Mesodermal cell (in vitro differentiated cells): ENCODE data around the gene USP34.
"Not testable (repeated sequence)": the region's sequence is repeated elsewhere in the genome, so short reads cannot be mapped to it uniquely, and the experiment has no call there.

Source experiments
- H3K27ac ChIP-seq: 2 replicates; pipeline ENCODE4 v1.7.0; 2013; ENCODE audit warnings: mild to moderate bottlenecking, low read depth, low read length, moderate library complexity; ENCODE audit not compliant: severe bottlenecking
- H3K36me3 ChIP-seq: 2 replicates; pipeline ENCODE4 v1.7.1; 2013; ENCODE audit warnings: mild to moderate bottlenecking, low read length, moderate library complexity; ENCODE audit not compliant: control insufficient read depth, insufficient read depth
- H3K4me1 ChIP-seq: one replicate; pipeline ENCODE4 v1.7.1; 2013; ENCODE audit warnings: mild to moderate bottlenecking, low read length; ENCODE audit not compliant: insufficient read depth, control insufficient read depth, poor library complexity, severe bottlenecking
- H3K4me3 ChIP-seq: 2 replicates; pipeline ENCODE4 v1.7.0; 2013; ENCODE audit warnings: low read length, control low read depth, mild to moderate bottlenecking; ENCODE audit not compliant: insufficient read depth, poor library complexity, severe bottlenecking; ENCODE audit errors: extremely low read depth
- H3K9me3 ChIP-seq: 2 replicates; pipeline ENCODE4 v1.7.1; 2013; ENCODE audit warnings: mild to moderate bottlenecking, low read length, moderate library complexity; ENCODE audit not compliant: control insufficient read depth
- WGBS, 2 experiments: methylation state at CpG; one replicate each; pipeline ENCODE4 v1.1.5; 2013; ENCODE audit warnings: missing lambda C conversion rate in 2 of 2; ENCODE audit not compliant: insufficient coverage in 2 of 2; 5-methylcytosine and 5-hydroxymethylcytosine counted together

Gene USP34

DNA sequence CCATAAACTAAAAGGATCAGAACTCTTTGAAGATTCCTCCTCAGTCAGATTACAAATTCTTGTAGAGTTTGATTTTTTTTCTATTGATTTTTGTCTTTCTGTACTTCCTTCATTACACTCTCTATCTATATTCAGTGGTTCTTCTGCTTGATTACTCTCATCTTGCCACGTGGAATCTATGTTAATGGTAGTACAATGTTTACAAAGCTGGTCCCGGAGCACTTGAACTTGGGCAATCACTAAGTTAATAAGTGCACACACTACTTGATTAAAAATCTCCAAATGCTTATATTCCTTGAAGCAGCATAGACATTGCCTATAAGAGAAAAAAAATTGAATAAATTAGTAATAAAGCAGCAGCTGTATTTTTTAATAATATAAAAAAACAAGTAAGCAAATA lies 65.1 kb downstream of the USP34 start:
- Histone ChIP-seq H3K4me3 (no peak overlapping the region), H3K4me1 (no peaks in the 10 kb centered on the region), H3K9me3 (no peaks in the 10 kb centered on the region), H3K36me3 (peaks cover 47% of the 10 kb centered on the region), H3K27ac (no peak overlapping the region)
- WGBS, 2 experiments = no CpG with 5 or more reads among the region's 2 CpGs

DNA sequence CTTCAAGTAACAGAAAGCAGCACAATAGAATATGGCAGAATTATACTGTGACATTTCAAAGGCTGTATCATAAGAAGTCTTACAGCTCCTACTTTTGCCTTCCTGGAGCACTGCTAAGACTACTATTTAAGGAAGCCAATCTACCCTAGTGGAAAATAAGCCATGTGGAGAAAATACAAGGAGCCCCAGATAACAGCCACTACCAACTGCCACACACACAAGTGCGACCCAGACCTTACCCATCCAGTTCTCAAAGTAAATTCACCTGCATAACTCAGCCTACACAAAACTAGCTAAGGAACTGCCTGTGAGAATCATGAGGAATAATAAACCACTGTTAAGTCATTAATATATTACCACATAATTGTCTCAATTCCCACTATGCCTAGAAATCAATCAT lies 66.4 kb downstream of the USP34 start:
- no peak overlapping the region for H3K27ac ChIP-seq
- H3K4me1 ChIP-seq = no peaks in the 10 kb centered on the region
- WGBS, 2 experiments = no CpG with 5 or more reads among the region's 1 CpG

DNA sequence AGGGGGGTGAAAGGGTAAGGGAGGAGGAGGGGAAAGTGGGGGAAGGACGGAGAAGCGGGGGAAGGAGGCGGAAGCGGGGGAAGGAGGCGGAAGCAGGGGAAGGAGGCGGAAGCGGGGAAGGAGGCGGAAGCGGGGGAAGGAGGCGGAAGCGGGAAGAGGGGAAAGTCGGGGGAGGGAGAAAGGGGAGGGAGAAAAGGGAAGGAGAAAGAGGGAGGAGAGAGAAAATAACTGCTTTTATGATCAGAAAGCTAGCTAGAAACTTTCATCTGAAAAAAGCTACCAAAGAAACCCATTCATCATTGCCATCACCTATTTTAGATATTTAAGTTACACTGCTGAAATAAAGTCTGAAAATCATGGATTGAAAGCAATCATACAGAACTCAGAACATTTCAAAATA lies 72.5 kb downstream of the USP34 start:
- Histone ChIP-seq H3K4me3 (no peak overlapping the region), H3K27ac (no peak overlapping the region), H3K9me3 (no peaks in the 10 kb centered on the region), H3K4me1 (no peaks in the 10 kb centered on the region), H3K36me3 (peaks cover 55% of the 10 kb centered on the region)
- WGBS, 2 experiments = 94 to 96% methylated on average over 6 to 12 of the region's 12 CpGs

More for the DNA sequence above, 66.4 kb downstream of the USP34 start:
- Histone ChIP-seq H3K4me3 (no peak overlapping the region), H3K9me3 (no peaks in the 10 kb centered on the region), H3K36me3 (peaks cover 48% of the 10 kb centered on the region)

DNA sequence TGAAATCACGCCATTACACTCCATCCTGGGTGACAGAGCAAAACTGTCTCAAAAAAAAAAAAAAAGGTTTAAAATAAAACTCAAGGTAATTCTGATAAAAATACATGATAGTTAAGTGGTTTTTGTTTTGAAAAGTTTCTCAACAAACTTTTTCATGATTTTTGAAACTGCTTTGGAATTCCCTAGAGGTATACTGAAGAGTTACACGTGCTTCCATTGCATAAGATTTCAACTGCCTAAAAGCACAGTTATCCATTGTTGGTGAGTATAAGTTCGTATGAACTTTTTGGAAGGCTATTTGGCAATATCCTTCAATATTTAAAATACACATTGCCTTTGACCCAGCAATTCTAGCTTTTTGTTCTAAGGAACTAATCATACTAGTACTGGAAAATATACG lies 74.9 kb downstream of the USP34 start:
- no peaks in the 10 kb centered on the region for H3K9me3 ChIP-seq
- WGBS, 2 experiments = 100% methylated on average over 1 to 2 of the region's 4 CpGs
- no peak overlapping the region for H3K4me3 ChIP-seq
- H3K27ac ChIP-seq = no peak overlapping the region
- H3K36me3 ChIP-seq = peaks cover 52% of the 10 kb centered on the region
- H3K4me1 ChIP-seq = no peaks in the 10 kb centered on the region

DNA sequence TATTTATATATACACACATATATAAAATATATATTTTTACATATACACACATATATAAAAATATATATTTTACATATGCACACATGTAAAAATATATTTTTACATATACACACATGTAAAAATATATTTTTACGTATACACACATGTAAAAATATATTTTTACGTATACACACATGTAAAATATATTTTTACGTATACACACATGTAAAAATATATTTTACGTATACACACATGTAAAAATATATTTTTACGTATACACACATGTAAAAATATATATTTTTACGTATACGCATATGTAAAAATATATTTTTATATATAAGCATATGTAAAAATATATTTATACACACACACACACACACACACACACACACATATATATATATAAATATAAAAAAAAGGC lies 83.3 kb downstream of the USP34 start:
- not testable (repeated sequence) for H3K27ac ChIP-seq, H3K4me1 ChIP-seq, H3K9me3 ChIP-seq, H3K4me3 ChIP-seq
- H3K36me3 ChIP-seq = peaks cover 34% of the 10 kb centered on the region
- WGBS, 2 experiments = no CpG with 5 or more reads among the region's 7 CpGs

DNA sequence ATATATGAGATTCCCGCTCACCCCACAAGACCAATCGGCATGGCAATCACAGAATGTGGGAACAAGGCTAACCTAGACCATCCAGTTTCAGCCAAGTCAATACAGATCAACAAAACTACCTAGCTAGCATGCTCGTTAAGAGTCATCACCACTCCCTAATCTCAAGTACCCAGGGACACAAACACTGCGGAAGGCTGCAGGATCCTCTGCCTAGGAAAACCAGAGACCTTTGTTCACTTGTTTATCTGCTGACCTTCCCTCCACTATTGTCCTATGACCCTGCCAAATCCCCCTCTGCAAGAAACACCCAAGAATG lies 90.0 kb downstream of the USP34 start:
- H3K27ac ChIP-seq = not testable (repeated sequence)

DNA sequence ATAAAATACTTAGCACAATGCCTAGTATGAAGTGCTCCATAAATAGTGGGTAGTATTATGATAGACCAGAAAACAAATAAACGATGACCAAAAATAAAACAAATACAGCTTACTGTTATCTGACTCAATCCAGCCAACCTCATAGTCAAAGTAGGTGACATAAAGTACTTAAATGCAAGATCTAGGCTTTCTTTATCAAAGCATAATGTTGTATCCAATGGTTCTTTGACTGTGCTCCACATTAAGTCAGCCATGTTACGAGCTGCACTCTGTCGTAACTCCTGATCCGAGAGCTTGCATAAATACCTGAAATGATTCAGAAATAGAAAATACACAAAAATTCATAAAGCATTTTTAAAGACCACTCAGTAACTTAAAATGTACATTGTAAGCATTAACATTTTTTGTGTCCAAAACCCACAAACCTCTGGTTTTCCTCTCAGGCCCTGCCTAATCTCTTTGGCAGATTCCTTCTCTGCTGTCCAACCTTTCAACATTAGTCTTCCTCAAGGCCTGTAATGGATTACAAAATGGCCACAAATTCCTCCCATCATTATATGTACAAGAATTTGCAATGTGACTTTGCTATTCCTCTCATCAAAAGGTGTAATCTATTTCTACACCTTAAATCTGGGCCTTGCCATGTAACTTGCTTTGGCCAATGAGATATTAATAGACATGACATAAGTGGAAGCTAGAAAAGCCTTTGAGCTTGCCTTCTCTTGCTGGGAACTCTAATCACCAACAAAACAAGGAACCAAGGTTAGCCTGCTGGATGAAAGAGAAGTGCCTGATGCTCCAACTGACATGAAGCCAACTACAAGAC lies 90.6 kb downstream of the USP34 start:
- Histone ChIP-seq H3K27ac (no peak overlapping the region), H3K36me3 (peaks cover 59% of the 10 kb centered on the region), H3K9me3 (no peaks in the 10 kb centered on the region), H3K4me3 (no peak overlapping the region), H3K4me1 (no peaks in the 10 kb centered on the region)
- WGBS, 2 experiments = 93 to 96% methylated on average over 3 of the region's 4 CpGs

More for the DNA sequence above, 90.0 kb downstream of the USP34 start:
- H3K4me3 ChIP-seq, H3K4me1 ChIP-seq, H3K9me3 ChIP-seq: not testable (repeated sequence)
- WGBS, 2 experiments = 83 to 100% methylated on average over 1 of the region's 4 CpGs
- peaks cover 60% of the 10 kb centered on the region for H3K36me3 ChIP-seq

DNA sequence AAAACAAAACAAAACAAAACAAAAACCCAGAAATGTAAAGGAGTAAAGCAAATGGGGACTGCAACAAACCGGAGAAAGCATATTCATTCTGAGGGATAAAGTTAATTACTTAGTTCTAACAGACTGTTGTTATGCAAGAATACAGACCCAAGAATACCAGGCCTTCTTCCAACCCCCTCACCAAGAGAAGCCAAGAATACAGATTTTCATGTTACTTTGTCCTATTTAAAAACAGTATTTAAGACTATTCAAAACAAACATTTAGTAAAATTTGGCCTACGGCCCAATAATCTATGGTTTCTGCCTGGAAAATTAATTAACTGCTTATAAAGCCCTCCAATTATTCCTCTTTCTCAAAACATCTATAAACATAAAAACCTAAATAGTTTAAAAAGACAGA lies 91.4 kb downstream of the USP34 start:
- Histone ChIP-seq H3K36me3 (peaks cover 64% of the 10 kb centered on the region), H3K27ac (no peak overlapping the region), H3K4me1 (no peaks in the 10 kb centered on the region), H3K4me3 (no peak overlapping the region), H3K9me3 (no peaks in the 10 kb centered on the region)
- WGBS, 2 experiments = 100% methylated on average over 1 of the region's 2 CpGs; no CpG with 5 or more reads in 1 of the 2 experiments

DNA sequence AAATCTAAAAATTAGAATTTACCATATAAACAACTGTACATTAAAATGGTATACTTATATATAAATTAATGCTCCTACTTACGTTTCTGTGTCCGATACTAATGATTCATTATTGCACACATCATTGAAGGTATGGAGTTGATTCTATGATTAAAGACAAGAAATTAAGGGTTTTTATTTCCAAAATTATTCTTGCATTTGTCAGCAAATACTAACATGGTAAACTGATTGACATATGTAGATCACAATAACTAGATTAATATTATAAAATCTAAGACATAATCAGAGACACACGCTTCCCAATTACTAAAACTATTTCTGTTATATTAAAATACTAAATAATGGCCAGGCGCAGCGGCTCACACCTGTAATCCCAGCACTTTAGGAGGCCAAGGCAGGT lies 92.6 kb downstream of the USP34 start:
- Histone ChIP-seq H3K4me1 (no peaks in the 10 kb centered on the region), H3K27ac (no peak overlapping the region), H3K9me3 (no peaks in the 10 kb centered on the region), H3K4me3 (no peak overlapping the region), H3K36me3 (peaks cover 69% of the 10 kb centered on the region)
- 100% methylated on average over 2 of the region's 5 CpGs; no CpG with 5 or more reads in 1 of the 2 experiments for WGBS, 2 experiments

DNA sequence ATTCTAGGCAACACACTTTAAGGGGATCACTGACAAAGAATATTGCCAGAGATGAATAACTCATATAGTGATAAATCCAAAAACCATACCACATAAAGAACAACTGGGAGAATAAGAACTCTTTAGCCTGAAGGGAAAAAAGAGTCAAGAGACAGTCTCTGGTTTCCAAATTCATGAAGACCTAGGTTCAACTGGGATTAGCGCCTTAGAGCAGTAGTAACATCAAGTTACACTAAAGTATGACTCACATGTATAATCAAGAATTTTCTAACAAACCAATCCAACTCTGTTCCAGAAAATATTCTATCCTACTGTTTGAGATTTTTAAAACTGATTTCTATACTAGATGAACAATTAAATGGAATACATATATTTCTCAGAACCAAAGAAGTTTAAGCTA lies 93.8 kb downstream of the USP34 start:
- Histone ChIP-seq H3K4me1 (no peaks in the 10 kb centered on the region), H3K9me3 (no peaks in the 10 kb centered on the region), H3K36me3 (peaks cover 67% of the 10 kb centered on the region), H3K4me3 (no peak overlapping the region), H3K27ac (no peak overlapping the region)
- 100% methylated on average over 1 of the region's 1 CpG; no CpG with 5 or more reads in 1 of the 2 experiments for WGBS, 2 experiments

DNA sequence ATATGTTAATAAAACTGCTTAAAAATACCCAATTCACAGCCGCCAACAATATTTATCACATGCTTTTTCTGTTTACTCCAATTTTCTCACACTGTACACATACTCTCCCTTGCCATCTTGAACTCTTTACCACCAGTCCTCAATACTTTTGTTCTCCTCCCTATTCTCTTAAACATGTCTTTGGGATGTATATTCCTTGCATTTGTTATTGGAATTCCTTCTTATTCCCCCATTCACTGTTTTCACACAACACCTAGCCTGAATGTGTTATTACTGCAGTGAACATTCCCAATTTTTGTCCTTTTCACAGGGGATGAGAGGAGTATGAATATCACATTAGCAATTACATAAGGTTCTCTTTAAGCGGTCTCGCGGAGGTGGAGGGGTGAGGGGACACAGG lies 94.7 kb downstream of the USP34 start:
- no peak overlapping the region for H3K27ac ChIP-seq
- peaks cover 73% of the 10 kb centered on the region for H3K36me3 ChIP-seq
- H3K4me1 ChIP-seq = no peaks in the 10 kb centered on the region
- H3K4me3 ChIP-seq = no peak overlapping the region
- no peaks in the 10 kb centered on the region for H3K9me3 ChIP-seq
- WGBS, 2 experiments = 98% methylated on average over 4 of the region's 4 CpGs; no CpG with 5 or more reads in 1 of the 2 experiments
